Lower lobe of right lung (tissue), 2 donors: Measurements from ENCODE around the gene TMIGD2. TPM values are rescaled to one million over a fixed set of nuclear protein-coding genes. Genes with fewer than 3 reads are reported as not detected.
A peak's percentile ranks its signal among the peaks of the same experiment; 100 is the strongest.

Source experiments
- ATAC-seq, 2 donors: fragments of 200-7000 bp; cut with Tn5 transposase; one replicate each; pipeline ENCODE4 v1.9.1; 2020 to 2022; ENCODE audit warnings: mild to moderate bottlenecking in 2 of 2, moderate library complexity in 2 of 2
- DNase-seq: peaks from one replicate; pipeline ENCODE4 v3.0.0-alpha.2; 2020
- H3K27ac ChIP-seq: fragments of 200-600 bp; one replicate; pipeline ENCODE4 v1.8.0; 2022
- H3K27me3 ChIP-seq: fragments of 200-600 bp; one replicate; pipeline ENCODE4 v1.8.0; 2022; ENCODE audit warnings: low read depth
- H3K36me3 ChIP-seq: fragments of 200-600 bp; one replicate; pipeline ENCODE4 v1.8.0; 2022; ENCODE audit warnings: mild to moderate bottlenecking
- H3K4me1 ChIP-seq: fragments of 200-600 bp; one replicate; pipeline ENCODE4 v1.8.0; 2022
- H3K4me3 ChIP-seq: fragments of 200-600 bp; one replicate; pipeline ENCODE4 v1.8.0; 2022; ENCODE audit warnings: mild to moderate bottlenecking
- H3K9me3 ChIP-seq: fragments of 200-600 bp; one replicate; pipeline ENCODE4 v1.8.0; 2022
- CTCF ChIP-seq: fragments of 200-600 bp; IDR thresholded peaks from one replicate; pipeline ENCODE4 v1.8.0; 2022; ENCODE audit warnings: antibody characterized with exemption, mild to moderate bottlenecking
- intact Hi-C: fragments of 100-400 bp; cut with DNase I; formaldehyde crosslinking; loops from one replicate; pipeline ENCODE4 v1.11.0; 2022
- total RNA-seq: library from RNA; stranded (reverse); fragmentation: NEBNext Ultra II Directional; extraction: Animal tissue kit (Norgen Biotek cat#: 25700); gene quantifications from one replicate; pipeline ENCODE4 v1.2.1, GENCODE V29; 2021
- donor health status: DM: no; HTN: yes; CAD: no; lungs with severe emphysema.

TMIGD2 gene
- total RNA-seq, 1 donor from 2014 or later: 1.7 TPM

DNA sequence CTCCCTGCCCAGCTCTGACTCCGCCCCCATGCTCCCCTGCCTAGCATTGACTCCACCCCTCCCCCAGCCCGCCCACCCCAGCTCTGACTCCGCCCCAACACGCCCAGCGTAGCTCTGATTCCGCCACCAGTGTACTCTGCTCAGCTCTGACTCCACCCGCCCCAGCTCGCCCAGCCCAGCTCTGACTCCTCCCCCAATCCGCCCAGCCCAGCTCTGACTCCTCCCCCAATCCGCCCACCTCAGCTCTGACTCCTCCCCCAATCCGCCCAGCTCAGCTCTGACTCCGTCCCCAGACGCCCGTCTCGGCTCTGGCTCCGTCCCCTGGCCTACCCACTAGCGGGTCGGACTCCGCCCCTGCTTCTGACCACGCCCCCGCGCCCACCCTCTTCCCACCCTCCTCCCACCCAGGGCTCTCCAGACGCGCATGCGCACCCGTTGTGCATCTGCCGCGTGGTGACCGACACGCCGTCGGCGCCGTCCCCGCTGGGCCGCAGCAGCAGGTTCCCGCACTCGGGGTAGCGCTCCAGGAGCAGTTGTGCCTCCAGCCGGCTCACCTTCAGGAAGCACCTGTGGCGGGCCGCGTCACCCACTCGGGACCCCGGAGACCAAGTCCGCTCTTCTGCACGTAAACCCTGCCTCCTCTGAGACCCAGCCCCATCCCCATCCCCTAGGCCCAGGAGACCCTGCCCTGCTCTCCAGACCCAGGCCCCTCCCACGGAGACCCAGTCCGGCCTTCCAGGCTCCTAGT, 26.2 kb upstream of the TMIGD2 start:
- H3K9me3 ChIP-seq: no peaks in the 10 kb centered on the region
- H3K27ac ChIP-seq: peak overlapping the region; percentile 24
- intact Hi-C loops: no loop called here
- H3K36me3 ChIP-seq: no peaks in the 10 kb centered on the region
- ATAC-seq (peak; percentile 92 to 95), DNase-seq (peak; percentile 95)
- H3K27me3 ChIP-seq: no peaks in the 10 kb centered on the region
- H3K4me3 ChIP-seq: peak overlapping the region; percentile 55
- no peak for TF ChIP-seq CTCF
- H3K4me1 ChIP-seq: peaks cover 13% of the 10 kb centered on the region

DNA sequence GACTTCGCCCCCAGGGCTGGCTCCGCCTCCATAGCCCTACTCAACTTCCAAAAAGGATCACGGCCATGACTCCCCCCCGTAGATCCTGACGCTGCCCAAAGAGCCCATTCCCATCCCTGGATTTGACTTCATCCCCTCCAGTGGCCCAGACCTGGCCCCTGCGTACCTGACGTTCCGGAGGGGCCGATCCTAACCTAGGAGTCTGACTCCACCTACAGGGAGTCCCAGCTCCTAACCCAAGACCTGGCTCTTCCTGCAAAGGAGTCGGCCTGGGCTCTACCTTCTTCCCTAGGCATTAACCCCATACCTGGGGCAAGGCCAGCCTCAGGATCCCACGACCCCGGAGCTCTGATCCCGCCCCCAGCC, 25.7 kb upstream of the TMIGD2 start:
- Histone ChIP-seq H3K4me1 (peaks cover 13% of the 10 kb centered on the region), H3K36me3 (no peaks in the 10 kb centered on the region)
- TF ChIP-seq CTCF: no peak

GRCh38 chr19:4327252-4327876, 25.2 kb upstream of the TMIGD2 start:
- Histone ChIP-seq H3K4me1 (peaks cover 13% of the 10 kb centered on the region), H3K4me3 (peak overlapping the region; percentile 55), H3K36me3 (no peaks in the 10 kb centered on the region), H3K27ac (no peak overlapping the region), H3K27me3 (no peaks in the 10 kb centered on the region), H3K9me3 (no peaks in the 10 kb centered on the region)
- no peak for TF ChIP-seq CTCF
- peak; percentile 85 for DNase-seq
- ATAC-seq: peak; percentile 60 to 75
- intact Hi-C loops: no loop called here

More for the DNA sequence above, 25.7 kb upstream of the TMIGD2 start:
- ATAC-seq (peak; percentile 20 to 44), DNase-seq (no peak)
- H3K4me3 ChIP-seq: peak overlapping the region; percentile 55
- no peaks in the 10 kb centered on the region for H3K27me3 ChIP-seq
- intact Hi-C loops: no loop called here
- H3K27ac ChIP-seq: no peak overlapping the region
- H3K9me3 ChIP-seq: no peaks in the 10 kb centered on the region

DNA sequence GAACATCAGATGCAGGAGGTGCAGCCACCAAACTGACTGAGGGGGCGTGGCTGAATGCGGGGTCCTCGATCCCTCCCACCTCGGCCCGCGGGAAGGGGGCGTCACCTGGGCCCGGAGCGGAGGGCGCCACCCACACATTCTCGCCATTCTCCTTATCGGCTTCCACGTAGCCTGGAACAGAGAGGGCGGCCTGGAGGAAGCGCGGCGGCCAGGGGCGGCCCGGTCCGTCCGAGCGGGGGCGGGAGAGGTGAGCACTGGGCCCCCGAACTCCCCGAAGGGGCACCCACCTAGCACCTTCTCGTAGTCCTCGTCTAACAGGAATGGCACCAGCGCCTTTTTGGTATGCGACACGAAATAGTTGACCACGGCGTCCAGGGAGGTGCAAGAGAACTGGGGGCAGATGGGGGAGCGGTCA, 24.7 kb upstream of the TMIGD2 start:
- H3K9me3 ChIP-seq: no peaks in the 10 kb centered on the region
- H3K4me1 ChIP-seq: peaks cover 13% of the 10 kb centered on the region
- ATAC-seq (no peak), DNase-seq (no peak)
- H3K27me3 ChIP-seq: no peaks in the 10 kb centered on the region
- no peak for TF ChIP-seq CTCF
- no peaks in the 10 kb centered on the region for H3K36me3 ChIP-seq
- intact Hi-C loops: no loop called here
- no peak overlapping the region for H3K27ac ChIP-seq
- peak overlapping the region; percentile 55 for H3K4me3 ChIP-seq

DNA sequence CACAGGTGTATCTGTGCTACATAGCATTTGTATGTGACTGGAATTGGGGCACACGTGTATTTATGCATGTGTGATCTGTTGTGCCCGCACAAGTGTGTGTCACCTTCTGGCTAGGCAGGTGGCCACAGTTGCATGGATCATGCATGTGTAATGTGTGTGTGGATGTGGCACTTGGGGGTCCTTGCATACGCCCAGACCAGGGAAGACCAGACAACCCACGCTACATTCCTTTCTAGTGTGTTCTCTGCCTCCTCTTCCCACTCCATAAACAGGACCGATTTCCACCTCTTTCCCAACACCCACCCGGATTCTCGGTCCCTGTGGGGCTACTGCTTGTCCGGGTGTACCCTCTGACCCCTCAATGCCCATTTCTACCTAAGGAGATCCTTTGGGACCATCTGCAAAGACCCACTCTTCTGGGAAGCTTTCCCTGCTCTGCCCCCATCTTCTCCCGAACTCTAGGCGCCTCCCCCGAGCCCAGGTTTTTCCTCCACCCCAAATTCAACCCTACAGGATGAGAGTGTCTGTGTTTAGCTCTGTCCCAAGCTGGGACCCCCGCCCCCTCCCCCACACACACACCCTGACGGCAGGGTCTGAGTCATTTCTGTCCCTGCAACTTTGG, 24.1 kb upstream of the TMIGD2 start:
- Histone ChIP-seq H3K27me3 (no peaks in the 10 kb centered on the region), H3K4me1 (peaks cover 13% of the 10 kb centered on the region), H3K4me3 (no peak overlapping the region), H3K27ac (no peak overlapping the region), H3K9me3 (no peaks in the 10 kb centered on the region), H3K36me3 (no peaks in the 10 kb centered on the region)
- DNase-seq: no peak
- intact Hi-C loops: no loop called here
- TF ChIP-seq CTCF: no peak
- ATAC-seq: no peak
